Fibroblast of lung (primary cell): ENCODE measurements around the gene CELSR3.

Experiments
- EZH2 ChIP-seq: IDR thresholded peaks from 2 replicates; pipeline ENCODE4 v1.5.1; 2012; ENCODE audit warnings: low read length, control low read depth, mild to moderate bottlenecking; ENCODE audit errors: missing control alignments
- TF ChIP-seq, protein P1 (sequence below), 2 donors: IDR thresholded peaks in 1 of 2; conservative IDR thresholded peaks in 1 of 2; 1 replicate in 1 of 2; 2 replicates in 1 of 2; pipeline ENCODE4 v1.5.1; 2011 to 2012; ENCODE audit warnings: low read length in 2 of 2, control low read depth in 1 of 2, inconsistent platforms in 1 of 2, low read depth in 1 of 2, mild to moderate bottlenecking in 1 of 2

DNA sequence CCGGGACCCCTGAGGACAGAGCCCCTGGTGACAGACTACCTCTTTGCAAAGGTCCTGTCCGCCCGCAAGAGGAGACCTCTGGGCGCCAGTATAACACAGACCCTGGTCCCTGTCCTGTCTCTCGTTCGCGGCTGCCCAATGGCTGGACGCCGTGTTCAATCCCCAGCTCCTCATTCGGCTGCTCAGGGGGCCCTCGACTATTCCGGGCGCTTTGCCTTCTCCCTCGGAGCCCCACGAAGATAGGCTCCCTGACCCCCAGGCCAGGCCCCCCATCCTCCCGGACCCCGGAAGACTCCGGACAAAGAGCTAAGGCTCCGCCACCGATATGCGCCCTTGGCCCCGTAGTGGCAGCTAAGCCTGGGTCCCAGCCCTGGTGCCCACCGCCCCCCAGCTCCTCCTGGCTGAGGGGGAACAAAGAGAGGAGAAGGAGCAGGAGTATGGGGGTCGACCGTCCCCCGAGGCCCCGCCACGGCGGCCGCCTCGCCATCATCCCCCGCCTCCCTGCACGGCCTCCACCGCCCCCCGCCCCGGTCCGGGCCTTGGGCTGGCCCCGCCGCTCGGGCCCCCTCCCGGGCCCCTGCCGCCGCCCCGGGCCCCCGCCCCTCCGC lies 437 bp downstream of the CELSR3 start:
- TF ChIP-seq, protein P1, sequence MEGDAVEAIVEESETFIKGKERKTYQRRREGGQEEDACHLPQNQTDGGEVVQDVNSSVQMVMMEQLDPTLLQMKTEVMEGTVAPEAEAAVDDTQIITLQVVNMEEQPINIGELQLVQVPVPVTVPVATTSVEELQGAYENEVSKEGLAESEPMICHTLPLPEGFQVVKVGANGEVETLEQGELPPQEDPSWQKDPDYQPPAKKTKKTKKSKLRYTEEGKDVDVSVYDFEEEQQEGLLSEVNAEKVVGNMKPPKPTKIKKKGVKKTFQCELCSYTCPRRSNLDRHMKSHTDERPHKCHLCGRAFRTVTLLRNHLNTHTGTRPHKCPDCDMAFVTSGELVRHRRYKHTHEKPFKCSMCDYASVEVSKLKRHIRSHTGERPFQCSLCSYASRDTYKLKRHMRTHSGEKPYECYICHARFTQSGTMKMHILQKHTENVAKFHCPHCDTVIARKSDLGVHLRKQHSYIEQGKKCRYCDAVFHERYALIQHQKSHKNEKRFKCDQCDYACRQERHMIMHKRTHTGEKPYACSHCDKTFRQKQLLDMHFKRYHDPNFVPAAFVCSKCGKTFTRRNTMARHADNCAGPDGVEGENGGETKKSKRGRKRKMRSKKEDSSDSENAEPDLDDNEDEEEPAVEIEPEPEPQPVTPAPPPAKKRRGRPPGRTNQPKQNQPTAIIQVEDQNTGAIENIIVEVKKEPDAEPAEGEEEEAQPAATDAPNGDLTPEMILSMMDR (conservative IDR thresholded peaks at IDR 0.05 in 1 of 2, IDR thresholded peaks at IDR 0.05 in 1 of 2; ENCODE audit: low read depth in 1 of 2, low read length in 2 of 2) = no peak
- TF ChIP-seq EZH2 = no peak
